Frontal cortex (tissue), 4 donors: ENCODE results near the gene MDFIC. TPM values are rescaled to one million over a fixed set of nuclear protein-coding genes. Genes with fewer than 3 reads are reported as not detected.

ENCODE experiments used
- DNase-seq, 2 donors: peaks; one replicate each; pipeline ENCODE4 v3.0.0; 2012; ENCODE audit warnings: low spot score in 2 of 2
- FAIRE-seq: peaks from 2 replicates; lab custom pipeline; 2012; peaks lifted over from hg19 to GRCh38; lab: Jason Lieb, UNC
- total RNA-seq: library from RNA; depleted of rRNA; stranded (reverse); fragments of >200 nt; gene quantifications from one replicate; pipeline ENCODE4 v1.2.3, GENCODE V29; 2014
- donor health status: control.
- donor health status: control.
- donor health status: control.

MDFIC gene
- total RNA-seq, 1 donor from 2014 or later: 6.1 TPM

GRCh38 chr7:115023219-115023618 lies 101.3 kb downstream of the MDFIC start:
- no peak for FAIRE-seq
- no peak for DNase-seq

- no peak for FAIRE-seq
These were observed 102.4 kb downstream of the MDFIC start for GRCh38 chr7:115024276-115024675.

GRCh38 chr7:115032715-115033703 lies 111.1 kb downstream of the MDFIC start:
- DNase-seq (no peak), FAIRE-seq (no peak)

More at GRCh38 chr7:115024276-115024675, 102.4 kb downstream of the MDFIC start:
- no peak for DNase-seq

GRCh38 chr7:115033917-115034459 lies 112.1 kb downstream of the MDFIC start:
- FAIRE-seq: no peak
- DNase-seq: no peak

GRCh38 chr7:115034515-115034914 lies 112.6 kb downstream of the MDFIC start:
- DNase-seq (no peak), FAIRE-seq (no peak)

- DNase-seq (no peak), FAIRE-seq (no peak)
These were observed 115.4 kb downstream of the MDFIC start for GRCh38 chr7:115037128-115037802.

- no peak for DNase-seq
- FAIRE-seq: no peak
These were observed 116.3 kb downstream of the MDFIC start for GRCh38 chr7:115038158-115038557.

GRCh38 chr7:115040057-115040456 lies 118.2 kb downstream of the MDFIC start:
- FAIRE-seq: no peak
- DNase-seq: no peak

GRCh38 chr7:115040495-115040894 lies 118.6 kb downstream of the MDFIC start:
- FAIRE-seq (no peak), DNase-seq (no peak)

GRCh38 chr7:115042596-115042995 lies 120.7 kb downstream of the MDFIC start:
- no peak for DNase-seq
- FAIRE-seq: no peak

GRCh38 chr7:115043605-115044004 lies 121.7 kb downstream of the MDFIC start:
- DNase-seq (no peak), FAIRE-seq (no peak)

GRCh38 chr7:115044224-115044623 lies 122.3 kb downstream of the MDFIC start:
- FAIRE-seq: no peak
- DNase-seq: no peak

- DNase-seq (no peak), FAIRE-seq (peak; percentile 37)
These were observed 126.2 kb downstream of the MDFIC start for GRCh38 chr7:115047958-115048720.

- FAIRE-seq: no peak
- DNase-seq: no peak
These were observed 130.8 kb downstream of the MDFIC start for GRCh38 chr7:115052706-115053105.

- no peak for DNase-seq
- no peak for FAIRE-seq
These were observed 132.7 kb downstream of the MDFIC start for GRCh38 chr7:115054478-115055065.

- DNase-seq (no peak), FAIRE-seq (no peak)
These were observed 134.1 kb downstream of the MDFIC start for GRCh38 chr7:115056019-115056418.

- FAIRE-seq: no peak
These were observed 136.8 kb downstream of the MDFIC start for GRCh38 chr7:115058726-115059125.

GRCh38 chr7:115059321-115059720 lies 137.4 kb downstream of the MDFIC start:
- FAIRE-seq (no peak), DNase-seq (no peak)

More at GRCh38 chr7:115058726-115059125, 136.8 kb downstream of the MDFIC start:
- DNase-seq: no peak

GRCh38 chr7:115060095-115060870 lies 138.4 kb downstream of the MDFIC start:
- FAIRE-seq (no peak), DNase-seq (no peak)
